ENCODE measurements around the gene TRAPPC11. TPM values are rescaled to one million over a fixed set of nuclear protein-coding genes. Genes with fewer than 3 reads are reported as not detected.
A peak's percentile ranks its signal among the peaks of the same experiment; 100 is the strongest.
"Not testable (repeated sequence)": the region's sequence is repeated elsewhere in the genome, so short reads cannot be mapped to it uniquely, and the experiment has no call there.

Gene TRAPPC11
- total and polyA plus RNA-seq, 2 of the 13 experiments (the other 11 are each of a cell fraction or from before 2014, with no cell fraction given), result 18.0 to 23.2 TPM

DNA sequence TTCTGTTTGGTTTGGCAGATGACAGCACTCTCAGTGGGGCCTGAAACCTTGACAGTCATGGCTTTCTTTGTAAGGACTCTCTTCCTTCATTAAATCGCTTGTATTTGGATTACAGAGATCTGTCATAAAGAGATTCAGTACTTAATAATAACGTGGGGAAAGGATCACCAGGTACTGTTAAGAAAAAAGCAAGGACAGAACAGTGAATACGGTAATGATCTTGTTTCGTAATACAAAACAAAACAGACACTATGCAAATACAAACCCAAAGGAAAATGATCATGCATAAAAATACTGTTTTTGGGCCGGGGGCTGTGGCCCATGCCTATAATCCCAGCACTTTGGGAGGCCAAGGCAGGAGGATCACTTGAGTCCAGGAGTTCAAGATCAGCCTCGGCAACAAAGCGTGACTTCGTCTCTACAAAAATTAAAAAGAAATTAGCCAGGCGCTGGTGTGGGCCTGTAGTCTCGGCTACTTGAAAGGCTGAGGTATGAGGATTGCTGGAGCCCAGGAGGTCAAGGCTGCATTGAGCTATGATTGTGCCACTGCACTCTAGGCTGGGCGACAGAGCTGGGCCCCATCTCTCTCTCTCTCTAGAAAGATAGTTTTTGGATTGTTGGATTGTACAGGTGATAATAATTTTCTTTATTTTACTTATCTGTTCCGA lies 64.6 kb downstream of the TRAPPC11 start (continued):
- no peak for TF ChIP-seq JUN (CRISPR knock-in tag; IDR thresholded peaks at IDR 0.05)
- no peak for TF ChIP-seq SKIL (CRISPR knock-in tag; IDR thresholded peaks at IDR 0.05; ENCODE audit: borderline replicate concordance)
- TF ChIP-seq SATB2 (CRISPR knock-in tag; IDR thresholded peaks at IDR 0.05), result no peak
- TF ChIP-seq SKI (IDR thresholded peaks at IDR 0.05; ENCODE audit: partially characterized antibody), result peak; percentile 16

DNA sequence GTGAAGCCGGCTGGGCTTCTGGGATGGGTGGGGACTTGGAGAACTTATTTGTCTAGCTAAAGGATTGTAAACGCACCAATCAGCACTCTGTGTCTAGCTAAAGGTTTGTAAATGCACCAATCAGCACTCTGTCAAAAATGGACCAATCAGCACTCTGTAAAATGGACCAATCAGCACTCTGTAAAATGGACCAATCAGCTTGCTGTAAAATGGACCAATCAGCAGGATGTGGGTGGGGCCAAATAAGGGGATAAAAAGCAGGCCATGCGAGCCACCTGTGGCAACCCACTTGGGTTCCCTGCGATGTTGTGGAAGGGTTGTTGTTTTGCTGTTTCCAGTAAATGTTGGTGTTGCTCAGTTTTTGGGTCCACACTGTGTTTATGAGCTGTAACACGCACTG lies 66.5 kb downstream of the TRAPPC11 start:
- ATAC-seq; H3K36me3 ChIP-seq (replicated peaks in 1 of 2; ENCODE audit: control insufficient read depth in 1 of 2, insufficient read depth in 2 of 2, low read length in 2 of 2); intact Hi-C loops (cut with micrococcal nuclease; ENCODE audit: unreplicated experiment); H2AFZ ChIP-seq (ENCODE audit: low read length); H3K9me3 ChIP-seq (ENCODE audit: low read length); POLR2A ChIA-PET; H4K20me1 ChIP-seq (ENCODE audit: insufficient read depth, low read length); in situ Hi-C loops (cut with HindIII; ENCODE audit: extremely low pct_ligation_motif_present, low pct_unique_long_range_greater_than_20kb); H3K4me3 ChIP-seq (replicated peaks in 1 of 3; ENCODE audit: insufficient read depth in 1 of 3, low read depth in 2 of 3, low read length in 3 of 3); H3K9ac ChIP-seq (ENCODE audit: insufficient read depth, low read depth, low read length); H3K27me3 ChIP-seq (ENCODE audit: control insufficient read depth in 1 of 2, insufficient read depth in 2 of 2, low read length in 2 of 2); BruUV-seq (replicated peaks); H3K27ac ChIP-seq (ENCODE audit: extremely low read length, insufficient read depth, low read length); FAIRE-seq; H3K4me2 ChIP-seq (ENCODE audit: low read depth, low read length); CTCF ChIA-PET (ENCODE audit: low intra/inter-chr PET ratio, low total read pairs); DNase-seq (ENCODE audit: low spot score); H3K79me2 ChIP-seq (ENCODE audit: insufficient read depth, low read length): not testable (repeated sequence)
- peak; percentile 56 for TF ChIP-seq NFYB (CRISPR knock-in tag; IDR thresholded peaks at IDR 0.05)
- TF ChIP-seq NFYC (CRISPR knock-in tag; IDR thresholded peaks at IDR 0.05), result peak; percentile 55; the same call in 1 of the 2 replicates
- peak in 1 of 2 experiments; percentile 22; a peak in 1 of 4 replicates for TF ChIP-seq MAFK (conservative IDR thresholded peaks at IDR 0.05 in 1 of 2, IDR thresholded peaks at IDR 0.05 in 1 of 2; ENCODE audit: low read length in 2 of 2)
- 0 out of 2 replicates have a peak, but pooled peaks have one; percentile 28 for TF ChIP-seq ZMYM4 (CRISPR knock-in tag; IDR thresholded peaks at IDR 0.05)
- WGBS (ENCODE audit: low lambda C conversion rate), result 72% methylated on average over 5 of the region's 5 CpGs
- H3K4me1 ChIP-seq (ENCODE audit: insufficient read depth, low read length), result peaks cover 68% of the 10 kb centered on the region
